Stimulated activated memory B cell treated with anti-CD40 and anti-IgM and Interleukin-4, amounts not matched to agents 10 μg/mL and 1 μg/mL and 100 μg/mL, for 72 hours (primary cell): ENCODE results near the gene COPA.

Experiments used
- ATAC-seq: fragments of 150-1000 bp; cut with Tn5 transposase; 2 replicates; pipeline ENCODE4 v1.10.0; 2021
- H3K27ac Mint-ChIP-seq: one replicate; pipeline ENCODE4 v1.8.0; 2022; ENCODE audit warnings: mild to moderate bottlenecking, mixed read lengths
- H3K27me3 Mint-ChIP-seq: one replicate; pipeline ENCODE4 v1.8.0; 2022; ENCODE audit warnings: mixed read lengths
- H3K36me3 Mint-ChIP-seq: one replicate; pipeline ENCODE4 v1.8.0; 2022; ENCODE audit warnings: mixed read lengths
- H3K4me1 Mint-ChIP-seq: one replicate; pipeline ENCODE4 v1.8.0; 2022; ENCODE audit warnings: mixed read lengths
- H3K4me3 Mint-ChIP-seq: one replicate; pipeline ENCODE4 v1.8.0; 2022; ENCODE audit warnings: mild to moderate bottlenecking, moderate library complexity, mixed read lengths
- H3K9me3 Mint-ChIP-seq: one replicate; pipeline ENCODE4 v1.8.0; 2022; ENCODE audit warnings: mixed read lengths

Gene COPA

GRCh38 chr1:160247053-160247452 lies 96.0 kb downstream of the COPA start:
- H3K4me1 Mint-ChIP-seq: peaks cover 31% of the 10 kb centered on the region
- no peak overlapping the region for H3K4me3 Mint-ChIP-seq
- peaks cover 10% of the 10 kb centered on the region for H3K36me3 Mint-ChIP-seq
- no peak overlapping the region for H3K27ac Mint-ChIP-seq
- no peaks in the 10 kb centered on the region for H3K27me3 Mint-ChIP-seq
- H3K9me3 Mint-ChIP-seq: no peaks in the 10 kb centered on the region
- ATAC-seq: no peak

GRCh38 chr1:160245434-160245833 lies 97.6 kb downstream of the COPA start:
- H3K4me1 Mint-ChIP-seq: peaks cover 19% of the 10 kb centered on the region
- peak overlapping the region; percentile 22 for H3K27ac Mint-ChIP-seq
- H3K9me3 Mint-ChIP-seq: no peaks in the 10 kb centered on the region
- no peaks in the 10 kb centered on the region for H3K27me3 Mint-ChIP-seq
- H3K36me3 Mint-ChIP-seq: peaks cover 19% of the 10 kb centered on the region
- H3K4me3 Mint-ChIP-seq: no peak overlapping the region
- no peak for ATAC-seq

GRCh38 chr1:160244209-160244608 lies 98.8 kb downstream of the COPA start:
- Mint-ChIP-seq H3K4me3 (no peak overlapping the region), H3K36me3 (peaks cover 31% of the 10 kb centered on the region), H3K27ac (no peak overlapping the region), H3K9me3 (no peaks in the 10 kb centered on the region), H3K27me3 (no peaks in the 10 kb centered on the region), H3K4me1 (peaks cover 19% of the 10 kb centered on the region)
- no peak for ATAC-seq

- H3K9me3 Mint-ChIP-seq: no peaks in the 10 kb centered on the region
- H3K4me1 Mint-ChIP-seq: peaks cover 21% of the 10 kb centered on the region
- ATAC-seq: no peak
- H3K4me3 Mint-ChIP-seq: no peak overlapping the region
- no peaks in the 10 kb centered on the region for H3K27me3 Mint-ChIP-seq
- H3K36me3 Mint-ChIP-seq: peaks cover 35% of the 10 kb centered on the region
- H3K27ac Mint-ChIP-seq: peak overlapping the region; percentile 10
Measured at GRCh38 chr1:160243767-160244166, 99.3 kb downstream of the COPA start.

- ATAC-seq: no peak
- Mint-ChIP-seq H3K36me3 (peaks cover 50% of the 10 kb centered on the region), H3K4me3 (no peak overlapping the region), H3K9me3 (no peaks in the 10 kb centered on the region), H3K27ac (no peak overlapping the region), H3K4me1 (peaks cover 32% of the 10 kb centered on the region), H3K27me3 (no peaks in the 10 kb centered on the region)
Measured at GRCh38 chr1:160239582-160240299, 103.3 kb downstream of the COPA start.
